ENCODE measurements around the gene USF3. TPM values are rescaled to one million over a fixed set of nuclear protein-coding genes. Genes with fewer than 3 reads are reported as not detected.
A peak's percentile ranks its signal among the peaks of the same experiment; 100 is the strongest.

Gene USF3
- total RNA-seq, 2 donors from 2014 or later, result 16.8 to 18.2 TPM

DNA sequence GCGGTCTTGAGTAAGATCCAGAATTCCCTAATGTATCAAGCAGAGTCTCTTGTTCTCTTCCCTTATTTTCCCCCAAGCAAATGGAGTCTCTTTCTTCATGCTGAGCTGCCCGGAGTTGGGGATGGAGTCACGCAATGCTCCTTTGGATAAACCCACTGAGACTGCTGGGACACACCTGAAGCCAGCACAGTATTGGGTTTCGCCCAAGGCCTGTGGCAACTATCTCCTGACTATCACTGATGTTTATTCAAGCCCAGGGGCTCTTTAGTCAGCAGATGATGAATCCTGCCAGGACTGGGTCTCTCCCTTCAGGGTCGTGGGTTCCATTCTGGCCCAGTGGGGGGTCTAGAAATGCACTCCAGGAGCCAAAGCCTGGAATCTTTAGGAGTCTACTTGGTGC, 11.3 kb downstream of the USF3 start:
- no peak overlapping the region for H3K4me3 Mint-ChIP-seq
- H3K9me3 Mint-ChIP-seq, result peaks cover 0 to 3% of the 10 kb centered on the region in 2 donors
- H3K27ac Mint-ChIP-seq, result no peak overlapping the region
- no peaks in the 10 kb centered on the region for H3K4me1 Mint-ChIP-seq (ENCODE audit: low read depth)
- H3K27me3 Mint-ChIP-seq (ENCODE audit: low read depth), result no peaks in the 10 kb centered on the region
- peaks cover 9% of the 10 kb centered on the region in 2 donors for H3K36me3 Mint-ChIP-seq (ENCODE audit: insufficient read depth in 2 of 2)
- no peak for DNase-seq
- ATAC-seq (replicated peaks in 1 of 2), result no peak

DNA sequence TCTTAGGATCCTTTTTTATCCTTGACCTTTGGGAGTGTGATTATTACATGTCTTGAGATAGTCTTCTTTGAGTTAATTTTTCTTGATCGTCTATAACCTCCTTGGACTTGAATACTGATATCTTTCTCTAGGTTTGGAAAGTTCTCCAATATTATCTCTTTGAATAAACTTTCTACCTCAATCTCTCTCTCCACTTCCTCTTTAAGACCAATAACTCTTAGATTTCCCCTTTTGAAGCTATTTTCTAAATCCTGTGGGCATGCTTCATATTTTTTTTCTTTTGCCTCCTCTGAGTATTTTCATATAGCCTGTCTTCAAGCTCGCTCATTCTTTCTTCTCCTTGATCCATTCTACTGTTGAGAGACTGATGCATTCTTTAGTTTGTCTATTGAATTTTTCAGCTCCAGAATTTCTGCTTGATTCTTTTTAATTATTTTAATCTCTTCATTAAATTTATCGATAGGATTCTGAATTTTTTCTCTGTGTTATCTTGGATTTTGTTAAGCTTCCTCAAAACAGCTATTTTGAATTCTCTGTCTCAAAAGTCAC, 12.1 kb downstream of the USF3 start:
- peaks cover 0 to 3% of the 10 kb centered on the region in 2 donors for H3K9me3 Mint-ChIP-seq

DNA sequence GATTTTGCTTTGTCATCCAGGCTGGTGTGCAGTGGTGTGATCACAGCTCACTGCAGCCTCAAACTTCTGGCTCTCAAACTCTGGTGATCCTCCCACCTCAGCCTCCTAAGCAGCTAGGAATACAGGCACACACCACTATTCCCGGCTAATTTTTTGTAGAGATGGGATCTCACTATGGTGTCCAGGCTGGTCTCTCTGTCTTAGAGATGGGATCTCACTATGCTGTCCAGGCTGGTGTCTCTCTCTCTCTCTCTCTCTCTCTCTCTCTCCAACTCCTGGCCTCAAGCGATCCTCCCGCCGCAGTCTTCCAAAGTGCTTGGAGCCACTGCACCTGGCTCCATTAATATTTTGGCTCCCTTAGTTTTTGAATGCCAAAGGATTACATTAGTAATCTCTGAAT, 17.7 kb downstream of the USF3 start:
- no peak overlapping the region for H3K4me3 Mint-ChIP-seq
- DNase-seq, result no peak
- H3K27me3 Mint-ChIP-seq (ENCODE audit: low read depth), result no peaks in the 10 kb centered on the region
- H3K27ac Mint-ChIP-seq, result no peak overlapping the region
- H3K4me1 Mint-ChIP-seq (ENCODE audit: low read depth), result peaks cover 11% of the 10 kb centered on the region
- no peak for ATAC-seq (replicated peaks in 1 of 2)
- peaks cover 0 to 2% of the 10 kb centered on the region in 2 donors for H3K9me3 Mint-ChIP-seq
- H3K36me3 Mint-ChIP-seq (ENCODE audit: insufficient read depth in 2 of 2), result peaks cover 3 to 9% of the 10 kb centered on the region in 2 donors

More for the DNA sequence above, 12.1 kb downstream of the USF3 start:
- ATAC-seq (replicated peaks in 1 of 2) (no peak), DNase-seq (no peak)
- no peaks in the 10 kb centered on the region for H3K4me1 Mint-ChIP-seq (ENCODE audit: low read depth)
- H3K27ac Mint-ChIP-seq, result no peak overlapping the region
- no peaks in the 10 kb centered on the region for H3K27me3 Mint-ChIP-seq (ENCODE audit: low read depth)
- no peak overlapping the region for H3K4me3 Mint-ChIP-seq
- peaks cover 9% of the 10 kb centered on the region in 2 donors for H3K36me3 Mint-ChIP-seq (ENCODE audit: insufficient read depth in 2 of 2)

DNA sequence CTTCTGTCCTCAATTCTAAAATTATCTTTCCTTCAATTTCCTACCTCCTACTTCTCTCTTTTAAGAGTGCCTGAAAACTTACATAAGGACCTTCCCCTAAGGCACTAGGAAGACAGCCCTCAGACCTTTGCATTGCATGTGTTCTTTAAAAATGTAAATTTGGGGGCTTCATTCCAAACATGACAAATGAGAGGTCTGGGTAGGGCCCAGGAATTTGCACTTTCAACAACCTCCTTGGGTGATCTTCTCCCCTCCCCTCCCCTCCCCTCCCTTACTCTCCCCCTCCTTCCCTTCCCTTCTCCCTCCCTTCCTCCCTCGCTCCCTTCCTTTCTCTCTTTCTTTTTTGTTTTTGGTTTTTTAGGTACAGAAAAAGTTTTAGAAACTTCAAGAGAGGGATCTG, 18.7 kb downstream of the USF3 start:
- ATAC-seq (replicated peaks in 1 of 2) (no peak), DNase-seq (no peak)
- H3K4me3 Mint-ChIP-seq, result no peak overlapping the region
- peaks cover 11% of the 10 kb centered on the region for H3K4me1 Mint-ChIP-seq (ENCODE audit: low read depth)
- H3K27me3 Mint-ChIP-seq (ENCODE audit: low read depth), result no peaks in the 10 kb centered on the region
- H3K27ac Mint-ChIP-seq, result no peak overlapping the region
- H3K36me3 Mint-ChIP-seq (ENCODE audit: insufficient read depth in 2 of 2), result peaks cover 3 to 6% of the 10 kb centered on the region in 2 donors
- peaks cover 0 to 2% of the 10 kb centered on the region in 2 donors for H3K9me3 Mint-ChIP-seq

DNA sequence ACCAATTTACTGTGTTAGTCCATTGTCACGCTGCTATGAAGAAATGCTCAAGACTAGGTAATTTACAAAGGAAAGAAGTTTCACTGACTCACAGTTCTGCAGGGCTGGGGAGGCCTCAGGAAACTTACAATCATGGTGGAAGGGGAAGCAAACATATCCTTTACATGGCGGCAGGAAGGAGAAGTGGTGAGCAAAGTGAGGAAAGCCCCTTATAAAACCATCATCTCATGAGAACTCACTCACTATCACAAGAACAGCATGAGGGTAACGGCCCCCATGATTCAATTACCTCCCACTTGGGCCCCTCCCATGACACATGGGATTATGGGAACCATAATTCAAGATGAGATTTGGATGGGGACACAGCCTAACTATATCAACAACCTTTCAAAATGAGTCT, 20.2 kb downstream of the USF3 start:
- H3K27ac Mint-ChIP-seq, result no peak overlapping the region
- H3K4me3 Mint-ChIP-seq, result no peak overlapping the region
- DNase-seq (no peak), ATAC-seq (replicated peaks in 1 of 2) (no peak)
- no peaks in the 10 kb centered on the region for H3K27me3 Mint-ChIP-seq (ENCODE audit: low read depth)
- H3K4me1 Mint-ChIP-seq (ENCODE audit: low read depth), result peaks cover 11% of the 10 kb centered on the region
- H3K9me3 Mint-ChIP-seq, result peaks cover 0 to 2% of the 10 kb centered on the region in 2 donors
- peaks cover 3 to 6% of the 10 kb centered on the region in 2 donors for H3K36me3 Mint-ChIP-seq (ENCODE audit: insufficient read depth in 2 of 2)

DNA sequence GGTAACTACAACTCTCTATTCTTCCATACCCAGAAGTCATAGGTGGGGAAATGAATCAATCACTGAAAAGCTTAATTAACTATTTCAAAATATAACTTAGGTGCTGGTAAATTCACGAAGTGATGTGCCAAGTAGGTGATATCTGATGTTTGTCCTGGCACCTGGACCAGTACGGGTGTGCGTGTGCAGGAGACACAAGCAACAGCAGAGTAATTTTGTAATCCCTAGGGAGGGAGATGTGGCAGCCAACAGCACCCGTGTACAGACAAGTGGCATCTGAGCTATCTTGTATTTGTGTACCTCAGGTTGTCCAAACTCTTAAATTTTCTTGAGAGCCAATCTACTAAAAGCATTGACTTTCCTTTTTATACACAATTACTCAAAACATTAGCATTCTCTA, 22.8 kb downstream of the USF3 start:
- Mint-ChIP-seq H3K27me3 (ENCODE audit: low read depth) (no peaks in the 10 kb centered on the region), H3K27ac (no peak overlapping the region), H3K4me3 (no peak overlapping the region), H3K9me3 (peaks cover 0 to 2% of the 10 kb centered on the region in 2 donors), H3K4me1 (ENCODE audit: low read depth) (peaks cover 11% of the 10 kb centered on the region), H3K36me3 (ENCODE audit: insufficient read depth in 2 of 2) (peaks cover 3 to 6% of the 10 kb centered on the region in 2 donors)
- ATAC-seq (replicated peaks in 1 of 2) (no peak), DNase-seq (no peak)

DNA sequence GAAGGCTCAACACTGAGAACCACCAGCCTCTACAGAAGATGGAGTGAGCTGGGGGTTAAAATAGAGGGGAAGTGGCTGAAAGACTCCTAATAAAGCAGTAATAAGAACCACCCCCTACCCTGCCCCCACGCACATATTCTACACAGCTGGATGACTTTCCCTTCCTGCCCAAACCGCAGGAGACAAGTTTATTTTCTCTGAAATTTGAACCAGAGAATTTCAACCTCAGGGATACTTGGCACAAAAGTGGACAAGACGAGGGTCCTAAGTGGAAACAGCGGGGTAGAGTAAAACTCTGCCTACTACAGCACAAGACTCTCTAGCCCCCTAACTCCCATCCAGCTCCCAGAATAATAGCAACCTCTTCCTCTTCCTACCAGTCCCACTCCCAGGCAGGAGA, 28.4 kb downstream of the USF3 start:
- Mint-ChIP-seq H3K9me3 (no peaks in the 10 kb centered on the region), H3K27me3 (ENCODE audit: low read depth) (no peaks in the 10 kb centered on the region), H3K4me1 (ENCODE audit: low read depth) (peaks cover 11% of the 10 kb centered on the region), H3K27ac (peak overlapping the region; percentile 18), H3K4me3 (no peak overlapping the region), H3K36me3 (ENCODE audit: insufficient read depth in 2 of 2) (peaks cover 2 to 3% of the 10 kb centered on the region in 2 donors)
- ATAC-seq (replicated peaks in 1 of 2) (no peak), DNase-seq (no peak)

DNA sequence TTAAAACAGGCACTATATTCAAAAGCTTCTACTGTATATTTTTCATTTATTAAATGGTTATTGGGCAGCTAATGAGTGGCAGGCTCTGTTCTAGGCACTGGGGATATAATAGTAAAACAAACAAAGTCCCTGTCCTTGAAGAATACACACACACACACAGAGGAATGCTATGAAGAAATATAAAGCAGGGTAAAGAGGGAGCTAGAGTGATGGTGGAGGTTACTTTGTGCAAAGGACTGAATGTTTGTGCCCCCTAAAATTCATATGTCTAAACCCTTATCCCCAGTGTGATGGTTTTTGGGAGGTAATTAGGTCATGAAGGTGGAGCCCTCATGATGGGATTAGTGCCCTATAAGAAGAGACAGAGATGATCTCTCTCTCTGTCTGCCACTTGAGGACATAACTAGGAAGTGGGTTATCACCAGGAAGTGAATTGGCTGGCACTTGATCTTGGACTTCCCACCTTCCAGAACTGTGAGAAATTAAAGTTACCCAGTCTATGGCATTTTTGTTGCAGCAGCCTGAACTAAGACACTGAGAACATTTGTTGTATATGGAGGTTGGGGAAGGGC, 31.8 kb downstream of the USF3 start:
- Mint-ChIP-seq H3K36me3 (ENCODE audit: insufficient read depth in 2 of 2) (peaks cover 6 to 16% of the 10 kb centered on the region in 2 donors), H3K4me1 (ENCODE audit: low read depth) (peaks cover 11% of the 10 kb centered on the region)

DNA sequence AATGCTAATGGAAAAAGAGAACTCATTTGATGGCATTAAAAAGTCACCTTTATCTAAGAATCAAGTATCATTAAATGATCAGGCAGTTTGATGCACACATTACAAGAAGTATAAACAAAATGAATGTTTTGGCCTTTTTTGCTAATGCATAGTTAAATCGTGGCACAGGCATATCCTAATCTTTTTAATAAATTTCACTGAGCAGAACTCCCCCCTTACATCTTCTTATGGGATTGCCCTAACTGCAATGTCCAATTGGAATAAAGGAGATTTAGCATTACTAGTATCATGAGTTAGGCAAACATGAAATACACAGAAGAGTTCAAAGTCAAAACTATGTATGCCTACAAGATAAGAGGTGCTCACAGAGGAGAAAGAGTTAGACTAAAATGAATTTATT, 32.7 kb downstream of the USF3 start:
- H3K9me3 Mint-ChIP-seq, result no peaks in the 10 kb centered on the region
- no peaks in the 10 kb centered on the region for H3K27me3 Mint-ChIP-seq (ENCODE audit: low read depth)
- peaks cover 11% of the 10 kb centered on the region for H3K4me1 Mint-ChIP-seq (ENCODE audit: low read depth)
- H3K4me3 Mint-ChIP-seq, result no peak overlapping the region
- ATAC-seq (replicated peaks in 1 of 2), result no peak
- no peak for DNase-seq
- no peak overlapping the region for H3K27ac Mint-ChIP-seq
- peaks cover 10 to 21% of the 10 kb centered on the region in 2 donors for H3K36me3 Mint-ChIP-seq (ENCODE audit: insufficient read depth in 2 of 2)

More for the DNA sequence above, 31.8 kb downstream of the USF3 start:
- H3K4me3 Mint-ChIP-seq, result no peak overlapping the region
- H3K9me3 Mint-ChIP-seq, result no peaks in the 10 kb centered on the region
- DNase-seq (no peak), ATAC-seq (replicated peaks in 1 of 2) (no peak)
- no peak overlapping the region for H3K27ac Mint-ChIP-seq
- no peaks in the 10 kb centered on the region for H3K27me3 Mint-ChIP-seq (ENCODE audit: low read depth)

DNA sequence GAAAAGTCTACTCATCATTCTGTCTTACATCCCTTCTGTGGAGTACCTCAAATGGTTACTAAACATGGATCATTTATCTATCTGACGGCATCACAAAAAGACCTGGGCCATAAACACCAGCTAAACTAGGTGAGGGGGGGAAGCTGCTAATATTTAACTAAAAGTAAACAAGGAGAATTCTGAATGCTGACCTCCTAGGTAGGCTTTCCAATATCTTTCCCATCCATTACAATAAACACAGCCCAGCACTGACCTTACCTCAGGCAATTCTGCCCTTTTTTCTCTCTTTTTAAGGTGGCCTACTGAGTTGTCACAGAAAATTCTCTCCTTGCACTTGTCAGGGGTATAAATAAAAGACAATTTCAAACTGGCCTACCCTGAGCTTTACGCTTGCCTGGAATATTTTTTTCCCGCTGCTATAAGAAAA, 33.1 kb downstream of the USF3 start:
- H3K27me3 Mint-ChIP-seq (ENCODE audit: low read depth), result no peaks in the 10 kb centered on the region
- H3K36me3 Mint-ChIP-seq (ENCODE audit: insufficient read depth in 2 of 2), result peaks cover 10 to 21% of the 10 kb centered on the region in 2 donors
- ATAC-seq (replicated peaks in 1 of 2) (no peak), DNase-seq (no peak)
- H3K27ac Mint-ChIP-seq, result no peak overlapping the region
- no peak overlapping the region for H3K4me3 Mint-ChIP-seq
- H3K4me1 Mint-ChIP-seq (ENCODE audit: low read depth), result peaks cover 10% of the 10 kb centered on the region
- no peaks in the 10 kb centered on the region for H3K9me3 Mint-ChIP-seq

DNA sequence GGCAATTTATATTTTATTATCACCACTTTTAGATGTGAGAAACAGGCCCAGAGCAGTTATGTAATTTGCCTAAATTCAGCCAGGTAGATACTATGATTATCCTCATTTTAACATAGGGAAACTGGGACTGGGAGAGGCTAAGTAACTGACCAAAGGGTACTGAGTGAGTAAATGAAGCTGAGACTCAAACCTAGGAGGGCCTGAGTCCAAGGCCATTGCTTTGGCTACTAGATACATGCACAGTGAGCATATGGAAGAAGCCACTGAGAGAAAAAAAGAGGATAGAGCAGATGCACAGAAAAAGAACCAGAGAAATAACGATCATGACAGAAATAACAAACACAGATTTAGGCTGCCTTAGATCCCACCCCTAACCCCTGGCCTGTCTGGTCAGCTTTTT, 33.6 kb downstream of the USF3 start:
- Mint-ChIP-seq H3K27me3 (ENCODE audit: low read depth) (no peaks in the 10 kb centered on the region), H3K4me1 (ENCODE audit: low read depth) (peaks cover 4% of the 10 kb centered on the region), H3K36me3 (ENCODE audit: insufficient read depth in 2 of 2) (peaks cover 13 to 21% of the 10 kb centered on the region in 2 donors), H3K4me3 (no peak overlapping the region), H3K9me3 (no peaks in the 10 kb centered on the region), H3K27ac (no peak overlapping the region)
- ATAC-seq (replicated peaks in 1 of 2) (no peak), DNase-seq (no peak)

DNA sequence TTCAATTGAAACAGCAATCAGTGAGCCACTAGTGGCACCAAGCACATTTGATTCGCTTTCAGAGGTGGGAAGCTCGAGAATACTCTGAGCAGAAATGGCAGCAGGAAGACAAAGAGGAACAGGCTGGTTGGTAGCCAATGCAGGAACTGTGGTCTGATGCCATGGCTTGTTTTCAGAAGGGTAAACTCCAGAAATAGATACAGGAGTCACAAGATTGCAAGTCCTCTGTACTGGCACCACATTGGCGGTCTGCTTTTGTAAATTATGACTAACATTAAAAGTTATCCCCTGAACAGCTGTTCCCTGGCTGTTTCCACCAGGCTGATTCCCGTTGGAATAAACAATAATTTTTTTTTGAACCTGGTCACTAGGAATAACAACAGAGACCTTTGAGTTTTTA, 35.5 kb downstream of the USF3 start:
- H3K27me3 Mint-ChIP-seq (ENCODE audit: low read depth), result no peaks in the 10 kb centered on the region
- H3K4me3 Mint-ChIP-seq, result no peak overlapping the region
- H3K36me3 Mint-ChIP-seq (ENCODE audit: insufficient read depth in 2 of 2), result peaks cover 18 to 27% of the 10 kb centered on the region in 2 donors
- no peak for DNase-seq
- ATAC-seq (replicated peaks in 1 of 2), result no peak
- no peaks in the 10 kb centered on the region for H3K4me1 Mint-ChIP-seq (ENCODE audit: low read depth)
- no peaks in the 10 kb centered on the region for H3K9me3 Mint-ChIP-seq
- no peak overlapping the region for H3K27ac Mint-ChIP-seq

DNA sequence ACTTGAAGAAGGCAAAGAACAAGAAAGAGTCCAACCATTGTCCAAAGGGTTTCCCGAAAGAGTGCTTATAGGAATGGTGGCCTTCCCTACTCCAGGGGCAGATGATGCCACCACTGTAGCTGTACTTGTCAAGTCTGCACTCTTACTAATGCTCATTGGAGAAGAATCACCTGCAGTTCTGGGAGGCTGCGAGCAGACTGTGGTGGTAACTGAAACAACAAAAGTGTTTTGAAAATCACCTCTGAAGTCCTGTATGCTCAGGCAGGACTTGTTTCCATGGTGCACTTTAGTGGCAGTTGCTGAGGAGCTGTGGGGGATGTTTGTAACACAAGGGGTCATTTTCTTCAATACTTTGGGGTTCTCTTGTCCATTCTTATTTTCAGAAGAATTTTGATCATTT, 36.0 kb downstream of the USF3 start:
- H3K27ac Mint-ChIP-seq, result no peak overlapping the region
- no peaks in the 10 kb centered on the region for H3K27me3 Mint-ChIP-seq (ENCODE audit: low read depth)
- DNase-seq, result no peak
- no peaks in the 10 kb centered on the region for H3K9me3 Mint-ChIP-seq
- H3K4me1 Mint-ChIP-seq (ENCODE audit: low read depth), result no peaks in the 10 kb centered on the region
- H3K4me3 Mint-ChIP-seq, result no peak overlapping the region
- peaks cover 18 to 27% of the 10 kb centered on the region in 2 donors for H3K36me3 Mint-ChIP-seq (ENCODE audit: insufficient read depth in 2 of 2)
- ATAC-seq (replicated peaks in 1 of 2), result no peak

DNA sequence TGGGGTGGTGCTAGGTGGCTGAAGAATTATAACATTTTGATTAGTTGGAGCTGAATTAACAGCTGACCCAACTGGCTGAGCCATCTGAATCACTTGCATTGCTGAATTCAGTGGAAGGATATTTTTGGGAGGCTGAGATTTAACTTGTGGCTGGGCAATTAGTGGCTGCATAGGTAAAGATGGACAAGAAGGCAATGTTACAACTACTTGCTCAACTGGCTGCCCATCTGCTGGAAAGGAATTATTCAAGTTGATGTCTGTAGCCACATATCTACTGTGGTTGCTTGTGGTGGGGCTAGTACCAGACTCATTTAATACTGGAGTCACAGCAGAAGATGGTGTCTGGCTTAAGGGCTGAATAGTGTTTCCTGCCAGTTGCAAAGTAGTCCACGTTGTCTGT, 36.4 kb downstream of the USF3 start:
- DNase-seq (no peak), ATAC-seq (replicated peaks in 1 of 2) (no peak)
- Mint-ChIP-seq H3K27ac (no peak overlapping the region), H3K9me3 (no peaks in the 10 kb centered on the region), H3K27me3 (ENCODE audit: low read depth) (no peaks in the 10 kb centered on the region), H3K4me3 (no peak overlapping the region), H3K36me3 (ENCODE audit: insufficient read depth in 2 of 2) (peaks cover 18 to 29% of the 10 kb centered on the region in 2 donors), H3K4me1 (ENCODE audit: low read depth) (no peaks in the 10 kb centered on the region)

Measured in activated T-cell treated with anti-CD3 and anti-CD28 coated beads, Interleukin-2, amount 50 U/mL, for 72 hours (primary cell).